WTC11 (cell line): ENCODE measurements around the gene PLEKHM1. TPM values are rescaled to one million over a fixed set of nuclear protein-coding genes. Genes with fewer than 3 reads are reported as not detected.
A peak's percentile ranks its signal among the peaks of the same experiment; 100 is the strongest.

Experiments used
- ATAC-seq: fragments of 200-7000 bp; cut with Tn5 transposase; 2 replicates; pipeline ENCODE4 v1.10.0; 2021; ENCODE audit warnings: mild to moderate bottlenecking, moderate library complexity
- CTCF ChIA-PET: fragments of 300-600 bp; sonication (Branson Sonifier 250); formaldehyde crosslinking; loops from one replicate; lab custom pipeline; 2021; ENCODE audit warnings: antibody characterized with exemption; lab: Charles Lee
- POLR2A ChIA-PET: fragments of 350-600 bp; sonication (Branson Sonifier 250); formaldehyde crosslinking; loops from one replicate; lab custom pipeline; 2021; ENCODE audit warnings: antibody characterized with exemption; lab: Charles Lee
- DNase-seq: peaks from one replicate; pipeline ENCODE4 v3.0.0; 2021; ENCODE audit warnings: low spot score
- H3K27ac Mint-ChIP-seq: 2 replicates; pipeline ENCODE4 v1.8.0; 2021; ENCODE audit warnings: mixed read lengths
- H3K27me3 Mint-ChIP-seq: 2 replicates; pipeline ENCODE4 v1.8.0; 2021; ENCODE audit warnings: low read depth, mild to moderate bottlenecking, moderate library complexity, mixed read lengths
- H3K36me3 Mint-ChIP-seq: 2 replicates; pipeline ENCODE4 v1.8.0; 2021; ENCODE audit warnings: mixed read lengths
- H3K4me1 Mint-ChIP-seq: 2 replicates; pipeline ENCODE4 v1.8.0; 2022; ENCODE audit warnings: mixed read lengths
- H3K4me3 Mint-ChIP-seq: 2 replicates; pipeline ENCODE4 v1.8.0; 2021; ENCODE audit warnings: mild to moderate bottlenecking, moderate library complexity, mixed read lengths
- H3K9me3 Mint-ChIP-seq: 2 replicates; pipeline ENCODE4 v1.8.0; 2021; ENCODE audit warnings: mixed read lengths
- AFF4 ChIP-seq: sonication (generic); formaldehyde crosslinking; IDR thresholded peaks from 2 replicates; pipeline ENCODE4 v1.8.1; 2023; ENCODE audit warnings: mild to moderate bottlenecking, missing genetic modification reagents, borderline replicate concordance
- AR ChIP-seq: fragments of 250-450 bp; sonication (Bioruptor Pico); IDR thresholded peaks from 2 replicates; pipeline ENCODE4 v1.9.0; 2021; ENCODE audit warnings: mild to moderate bottlenecking
- CBFB ChIP-seq: sonication (generic); formaldehyde crosslinking; IDR thresholded peaks from 2 replicates; pipeline ENCODE4 v1.8.1; 2022; ENCODE audit warnings: mild to moderate bottlenecking, low read depth, missing genetic modification reagents
- CDX4 ChIP-seq: fragments of 250-450 bp; sonication (Bioruptor Pico); IDR thresholded peaks from 2 replicates; pipeline ENCODE4 v1.9.0; 2021; ENCODE audit warnings: moderate library complexity, mild to moderate bottlenecking, inconsistent platforms, borderline replicate concordance
- FOXP1 ChIP-seq: sonication (generic); formaldehyde crosslinking; IDR thresholded peaks from 2 replicates; pipeline ENCODE4 v1.8.0; 2022; ENCODE audit warnings: missing genetic modification reagents, mild to moderate bottlenecking, moderate library complexity, borderline replicate concordance
- FOXP4 ChIP-seq: sonication (generic); formaldehyde crosslinking; IDR thresholded peaks from 2 replicates; pipeline ENCODE4 v1.8.0; 2022; ENCODE audit warnings: mild to moderate bottlenecking, missing genetic modification reagents
- GTF2I ChIP-seq: fragments of 250-450 bp; sonication (Bioruptor Pico); conservative IDR thresholded peaks from 2 replicates; pipeline ENCODE4 v1.4.0; 2021; ENCODE audit warnings: mild to moderate bottlenecking
- HMGXB4 ChIP-seq: sonication (generic); formaldehyde crosslinking; IDR thresholded peaks from 2 replicates; pipeline ENCODE4 v1.8.1; 2023; ENCODE audit warnings: mild to moderate bottlenecking, moderate library complexity, missing genetic modification reagents
- JAZF1 ChIP-seq: fragments of 250-450 bp; sonication (Bioruptor Pico); IDR thresholded peaks from 2 replicates; pipeline ENCODE4 v1.9.0; 2021; ENCODE audit warnings: moderate library complexity, mild to moderate bottlenecking, inconsistent platforms
- JUN ChIP-seq: sonication (generic); formaldehyde crosslinking; IDR thresholded peaks from 2 replicates; pipeline ENCODE4 v1.8.0; 2023; ENCODE audit warnings: mild to moderate bottlenecking, missing genetic modification reagents
- MYBL2 ChIP-seq: sonication (generic); formaldehyde crosslinking; IDR thresholded peaks from 2 replicates; pipeline ENCODE4 v1.8.1; 2023; ENCODE audit warnings: mild to moderate bottlenecking, moderate library complexity, missing genetic modification reagents
- NFATC4 ChIP-seq: fragments of 250-450 bp; sonication (Bioruptor Pico); IDR thresholded peaks from 2 replicates; pipeline ENCODE4 v1.9.0; 2021; ENCODE audit warnings: mild to moderate bottlenecking
- NR2C2 ChIP-seq: sonication (generic); formaldehyde crosslinking; IDR thresholded peaks from 2 replicates; pipeline ENCODE4 v1.8.0; 2022; ENCODE audit warnings: mild to moderate bottlenecking, missing genetic modification reagents
- TP53 ChIP-seq: sonication (generic); formaldehyde crosslinking; IDR thresholded peaks from 2 replicates; pipeline ENCODE4 v1.8.1; 2023; ENCODE audit warnings: mild to moderate bottlenecking, missing genetic modification reagents
- USF2 ChIP-seq: sonication (generic); formaldehyde crosslinking; IDR thresholded peaks from 2 replicates; pipeline ENCODE4 v1.8.1; 2023; ENCODE audit warnings: mild to moderate bottlenecking, missing genetic modification reagents, moderate library complexity
- ZBTB43 ChIP-seq: sonication (generic); formaldehyde crosslinking; IDR thresholded peaks from 2 replicates; pipeline ENCODE4 v1.8.1; 2023; ENCODE audit warnings: mild to moderate bottlenecking, missing genetic modification reagents
- ZNF121 ChIP-seq: sonication (generic); formaldehyde crosslinking; IDR thresholded peaks from 2 replicates; pipeline ENCODE4 v1.8.0; 2023; ENCODE audit warnings: missing genetic modification reagents
- ZNF423 ChIP-seq: fragments of 250-450 bp; sonication (Bioruptor Pico); IDR thresholded peaks from 2 replicates; pipeline ENCODE4 v2.1.2; 2022; ENCODE audit warnings: mild to moderate bottlenecking, moderate library complexity
- ZNF671 ChIP-seq: fragments of 250-450 bp; sonication (Bioruptor Pico); IDR thresholded peaks from 2 replicates; pipeline ENCODE4 v1.8.0; 2021; ENCODE audit warnings: mild to moderate bottlenecking
- total RNA-seq: library from RNA; stranded (reverse); gene quantifications from 3 replicates; pipeline ENCODE4 v1.2.3, GENCODE V29; 2021

PLEKHM1 gene
- total RNA-seq, 1 experiment from 2014 or later = 19.6 TPM

GRCh38 chr17:45433159-45433535, 57.4 kb downstream of the PLEKHM1 start:
- Mint-ChIP-seq H3K27ac (no peak overlapping the region), H3K4me3 (peak overlapping the region; percentile 70), H3K36me3 (no peaks in the 10 kb centered on the region; the same call in 1 of the 2 replicates), H3K4me1 (peaks cover 29% of the 10 kb centered on the region), H3K27me3 (peaks cover 48% of the 10 kb centered on the region), H3K9me3 (no peaks in the 10 kb centered on the region)
- ChIA-PET CTCF (no interaction called here), POLR2A (no interaction called here)
- no peak for TF ChIP-seq ZNF121 (CRISPR knock-in tag)
- TF ChIP-seq CDX4 = no peak
- TF ChIP-seq ZNF671 = no peak
- no peak for TF ChIP-seq MYBL2 (CRISPR knock-in tag)
- TF ChIP-seq ZBTB43 (CRISPR knock-in tag) = no peak
- TF ChIP-seq ZNF423 (CRISPR knock-in tag) = no peak
- no peak for TF ChIP-seq JUN (CRISPR knock-in tag)
- TF ChIP-seq USF2 (CRISPR knock-in tag) = no peak
- TF ChIP-seq TP53 = no peak
- TF ChIP-seq JAZF1 (CRISPR knock-in tag) = no peak
- no peak for TF ChIP-seq AR (CRISPR knock-in tag)
- no peak for TF ChIP-seq HMGXB4 (CRISPR knock-in tag)
- TF ChIP-seq FOXP4 = no peak
- TF ChIP-seq NR2C2 (CRISPR knock-in tag) = no peak
- TF ChIP-seq FOXP1 (CRISPR knock-in tag) = no peak
- no peak for TF ChIP-seq NFATC4 (CRISPR knock-in tag)
- ATAC-seq (no peak), DNase-seq (no peak)

- CTCF ChIA-PET = interaction anchor here (1.5 kb wide), 1 partner anchor 350 kb away, joined by 5 read pairs; no protein-coding TSS in a partner anchor
- H3K27me3 Mint-ChIP-seq = peaks cover 53% of the 10 kb centered on the region
- TF ChIP-seq GTF2I (CRISPR knock-in tag) (no peak), CBFB (CRISPR knock-in tag) (no peak), AFF4 (CRISPR knock-in tag) (no peak), ZNF121 (CRISPR knock-in tag) (no peak)
Observed at GRCh38 chr17:45432405-45433158, 57.9 kb downstream of the PLEKHM1 start, which contains the start of gene ARHGAP27. Gene ARHGAP27 (minus strand): TSS chr17:45432870. CDS start chr17:45430279, 2,591 bp downstream.

More at GRCh38 chr17:45432405-45433158, 57.9 kb downstream of the PLEKHM1 start, which contains the start of gene ARHGAP27:
- ATAC-seq (peak; percentile 5), DNase-seq (peak; percentile 67)
- H3K4me3 Mint-ChIP-seq = peak within 1 kb of the TSS; percentile 76
- POLR2A ChIA-PET = no interaction called here
- H3K9me3 Mint-ChIP-seq = no peaks in the 10 kb centered on the region
- H3K4me1 Mint-ChIP-seq = peaks cover 27% of the 10 kb centered on the region
- H3K36me3 Mint-ChIP-seq = no peaks in the 10 kb centered on the region; the same call in 1 of the 2 replicates
- H3K27ac Mint-ChIP-seq = no peak within 1 kb of the TSS
